H9 (cell line): ENCODE measurements around the gene DNASE1L3. TPM values are rescaled to one million over a fixed set of nuclear protein-coding genes. Genes with fewer than 3 reads are reported as not detected.
A peak's percentile ranks its signal among the peaks of the same experiment; 100 is the strongest.

Experiments used
- DNase-seq: peaks from one replicate; pipeline ENCODE4 v3.0.0-alpha.2; 2017
- H2AFZ ChIP-seq: one replicate; pipeline ENCODE4 v1.6.1; 2013; ENCODE audit warnings: mild to moderate bottlenecking, low read length, control low read depth, moderate library complexity
- H2AK5ac ChIP-seq: 2 replicates; pipeline ENCODE4 v1.6.1; 2013; ENCODE audit warnings: low read length, control low read depth, mixed read lengths; ENCODE audit not compliant: insufficient read length
- H2BK120ac ChIP-seq: one replicate; pipeline ENCODE4 v1.6.1; 2013; ENCODE audit warnings: low read depth, mild to moderate bottlenecking, low read length, control low read depth, inconsistent platforms; ENCODE audit not compliant: poor library complexity, severe bottlenecking
- H2BK12ac ChIP-seq: 2 replicates; pipeline ENCODE4 v1.6.1; 2013; ENCODE audit warnings: low read length, control low read depth, mixed read lengths, low read depth; ENCODE audit not compliant: insufficient read length
- H2BK15ac ChIP-seq: 2 replicates; pipeline ENCODE4 v1.6.1; 2013; ENCODE audit warnings: low read depth, low read length, control low read depth
- H2BK20ac ChIP-seq: one replicate; pipeline ENCODE4 v1.6.1; 2013; ENCODE audit warnings: low read depth, mild to moderate bottlenecking, low read length, control low read depth, inconsistent platforms; ENCODE audit not compliant: poor library complexity, severe bottlenecking
- H2BK5ac ChIP-seq: 2 replicates; pipeline ENCODE4 v1.6.1; 2013; ENCODE audit warnings: low read length, control low read depth, mixed read lengths; ENCODE audit not compliant: insufficient read length
- H3K14ac ChIP-seq: 2 replicates; pipeline ENCODE4 v1.6.1; 2013; ENCODE audit warnings: low read length, control low read depth; ENCODE audit not compliant: insufficient read depth
- H3K18ac ChIP-seq: 2 replicates; pipeline ENCODE4 v1.6.1; 2013; ENCODE audit warnings: low read depth, mild to moderate bottlenecking, mixed read lengths, low read length, control low read depth; ENCODE audit not compliant: insufficient read length
- H3K23ac ChIP-seq: 2 replicates; pipeline ENCODE4 v1.6.1; 2013; ENCODE audit warnings: low read length, control low read depth, mixed read lengths, low read depth; ENCODE audit not compliant: insufficient read length
- H3K23me2 ChIP-seq: 2 replicates; pipeline ENCODE4 v1.6.1; 2013; ENCODE audit warnings: low read depth, mild to moderate bottlenecking, mixed read lengths, low read length, control low read depth; ENCODE audit not compliant: insufficient read length, poor library complexity, severe bottlenecking
- H3K27ac ChIP-seq: 2 replicates; pipeline ENCODE4 v1.5.1; 2013; ENCODE audit warnings: low read length, control low read depth, mixed read lengths, low read depth; ENCODE audit not compliant: insufficient read length
- H3K27me3 ChIP-seq: 2 replicates; pipeline ENCODE4 v1.6.1; 2013; ENCODE audit warnings: low read length, control low read depth, inconsistent platforms; ENCODE audit not compliant: insufficient read depth
- H3K4ac ChIP-seq: 2 replicates; pipeline ENCODE4 v1.6.1; 2013; ENCODE audit warnings: low read depth, mild to moderate bottlenecking, control low read depth, inconsistent platforms, low read length, moderate library complexity
- H3K4me1 ChIP-seq: 2 replicates; pipeline ENCODE4 v1.6.1; 2013; ENCODE audit warnings: low read length, control low read depth, inconsistent platforms; ENCODE audit not compliant: insufficient read depth
- H3K4me2 ChIP-seq: 2 replicates; pipeline ENCODE4 v1.6.1; 2013; ENCODE audit warnings: low read length, control low read depth, mixed read lengths; ENCODE audit not compliant: insufficient read length, insufficient read depth
- H3K56ac ChIP-seq: 2 replicates; pipeline ENCODE4 v1.6.1; 2013; ENCODE audit warnings: low read depth, mild to moderate bottlenecking, mixed read lengths, low read length, control low read depth; ENCODE audit not compliant: insufficient read length
- H3K79me1 ChIP-seq: 2 replicates; pipeline ENCODE4 v1.6.1; 2013; ENCODE audit warnings: low read depth, mild to moderate bottlenecking, moderate library complexity, low read length, control low read depth, inconsistent platforms; ENCODE audit not compliant: insufficient read depth, poor library complexity, severe bottlenecking
- H3K79me2 ChIP-seq: 2 replicates; pipeline ENCODE4 v1.6.1; 2013; ENCODE audit warnings: low read length, control low read depth, inconsistent platforms; ENCODE audit not compliant: insufficient read depth
- H3K9ac ChIP-seq: 2 replicates; pipeline ENCODE4 v1.6.1; 2013; ENCODE audit warnings: low read length, control low read depth, mixed read lengths; ENCODE audit not compliant: insufficient read length; ENCODE audit errors: extremely low read depth
- H3K9me3 ChIP-seq: one replicate; pipeline ENCODE4 v1.6.1; 2013; ENCODE audit warnings: low read depth, low read length, inconsistent platforms; ENCODE audit not compliant: control insufficient read depth
- H3T11ph ChIP-seq: one replicate; pipeline ENCODE4 v1.6.1; 2013; ENCODE audit warnings: mild to moderate bottlenecking, low read length, control low read depth, inconsistent platforms
- H4K20me1 ChIP-seq: one replicate; pipeline ENCODE4 v1.6.1; 2013; ENCODE audit not compliant: control insufficient read depth, insufficient read length, insufficient read depth
- H4K5ac ChIP-seq: 2 replicates; pipeline ENCODE4 v1.6.1; 2013; ENCODE audit warnings: low read depth, mild to moderate bottlenecking, mixed read lengths, low read length, control low read depth; ENCODE audit not compliant: insufficient read length
- H4K8ac ChIP-seq: replicated peaks from 2 replicates; pipeline ENCODE4 v1.6.1; 2013; ENCODE audit warnings: low read length, control low read depth, mixed read lengths, low read depth; ENCODE audit not compliant: insufficient read length
- H4K91ac ChIP-seq: 2 replicates; pipeline ENCODE4 v1.6.1; 2013; ENCODE audit warnings: low read depth, mild to moderate bottlenecking, moderate library complexity, mixed read lengths, low read length, control low read depth; ENCODE audit not compliant: insufficient read length
- H3K27ac Mint-ChIP-seq, 3 experiments: 2 replicates in 2 of 3; 3 replicates in 1 of 3; pipeline ENCODE4 v1.8.0; 2020 to 2021; ENCODE audit warnings: mixed read lengths in 3 of 3, mild to moderate bottlenecking in 1 of 3, moderate library complexity in 1 of 3
- H3K27me3 Mint-ChIP-seq: 2 replicates; pipeline ENCODE4 v1.8.0; 2021; ENCODE audit warnings: low read depth, mild to moderate bottlenecking, moderate library complexity, mixed read lengths
- H3K36me3 Mint-ChIP-seq, 3 experiments: 2 replicates in 2 of 3; 3 replicates in 1 of 3; pipeline ENCODE4 v1.8.0; 2020 to 2021; ENCODE audit warnings: low read depth in 3 of 3, mixed read lengths in 3 of 3; ENCODE audit not compliant: insufficient read depth in 1 of 3
- H3K4me1 Mint-ChIP-seq, 2 experiments: 2 replicates each; pipeline ENCODE4 v1.8.0; 2020; ENCODE audit warnings: mixed read lengths in 2 of 2
- H3K4me3 Mint-ChIP-seq, 2 experiments: 2 replicates in 1 of 2; 3 replicates in 1 of 2; pipeline ENCODE4 v1.8.0; 2020 to 2021; ENCODE audit warnings: mild to moderate bottlenecking in 2 of 2, mixed read lengths in 2 of 2, moderate library complexity in 1 of 2
- H3K9me3 Mint-ChIP-seq, 2 experiments: 2 replicates in 1 of 2; 3 replicates in 1 of 2; pipeline ENCODE4 v1.8.0; 2020; ENCODE audit warnings: mild to moderate bottlenecking in 2 of 2, mixed read lengths in 2 of 2, moderate library complexity in 1 of 2
- WGBS: extraction: QIAGEN DNeasy Blood & Tissue Kit; methylation state at CpG from one replicate; pipeline ENCODE4 v1.1.7; 2013; ENCODE audit warnings: missing lambda C conversion rate, low lambda C conversion rate, mixed read lengths; ENCODE audit not compliant: insufficient read length; ENCODE audit errors: extremely low coverage; 5-methylcytosine and 5-hydroxymethylcytosine counted together
- total RNA-seq: library from RNA; stranded (reverse); gene quantifications from 2 replicates; pipeline ENCODE4 v1.2.1, GENCODE V29; 2021
- TF ChIP-seq, protein P1 (sequence below): fragments of 200-600 bp; sonication (generic); conservative IDR thresholded peaks from 3 replicates; pipeline ENCODE4 v1.8.0; 2021; ENCODE audit warnings: antibody characterized with exemption, mild to moderate bottlenecking

Gene DNASE1L3
- total RNA-seq, 1 experiment from 2014 or later, result not detected

DNA sequence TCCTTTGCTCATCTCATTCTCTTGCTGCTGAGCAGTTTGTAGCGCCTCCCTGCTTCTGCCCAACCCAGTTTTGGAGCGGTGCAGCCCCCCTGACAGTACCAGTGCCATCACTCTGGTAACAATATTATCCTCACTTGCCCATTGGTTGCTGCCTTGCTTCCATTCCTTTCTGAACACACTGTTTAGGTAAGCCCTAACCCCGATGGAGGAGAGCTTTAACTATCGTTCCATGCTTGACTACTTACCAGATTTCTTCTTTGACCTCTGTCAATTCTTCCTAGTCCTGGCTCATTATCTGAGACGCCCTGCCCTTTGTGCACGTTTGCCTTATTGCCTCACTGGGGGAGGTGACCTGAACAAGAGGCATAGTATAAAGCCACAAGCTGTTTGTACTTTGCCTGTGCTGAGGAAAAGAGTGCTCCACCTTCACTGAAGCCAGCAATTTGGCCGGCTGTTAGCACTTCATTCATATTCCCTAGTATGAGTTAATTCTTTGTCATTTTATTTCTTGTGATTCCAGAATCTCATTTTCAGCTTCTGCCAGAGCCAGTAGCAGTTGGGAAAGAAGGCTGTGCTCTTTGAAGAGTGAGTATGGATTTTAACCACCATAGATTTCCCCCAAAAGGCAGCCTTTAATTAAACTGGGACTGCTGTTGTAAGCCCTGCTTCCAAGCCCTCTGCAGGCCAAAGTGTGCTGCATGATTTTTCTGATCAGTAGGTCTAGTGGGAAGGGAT, 38.8 kb upstream of the DNASE1L3 start:
- H4K91ac ChIP-seq, result no peak overlapping the region
- H3K56ac ChIP-seq, result no peak overlapping the region
- H2AFZ ChIP-seq, result no peak overlapping the region
- no peaks in the 10 kb centered on the region for H3K4me1 ChIP-seq
- H3K9me3 ChIP-seq, result no peaks in the 10 kb centered on the region
- no peak overlapping the region for H3K4me3 Mint-ChIP-seq
- no peak overlapping the region for H2BK12ac ChIP-seq
- H3K23me2 ChIP-seq, result no peaks in the 10 kb centered on the region
- no peaks in the 10 kb centered on the region for H3K9me3 Mint-ChIP-seq
- H3K27me3 ChIP-seq, result no peaks in the 10 kb centered on the region
- H2BK120ac ChIP-seq, result no peak overlapping the region
- H4K8ac ChIP-seq, result no peak overlapping the region
- H3K27ac ChIP-seq, result no peak overlapping the region
- H3K23ac ChIP-seq, result no peak overlapping the region
- no peak overlapping the region for H2BK15ac ChIP-seq
- no peak overlapping the region for H3K9ac ChIP-seq
- WGBS, result no CpG with 5 or more reads among the region's 7 CpGs
- H2BK5ac ChIP-seq, result no peak overlapping the region
- no peak overlapping the region for H4K5ac ChIP-seq
- H3K27ac Mint-ChIP-seq, result peak overlapping the region in 2 of 3 experiments; percentile 21 to 46; a peak in 4 of 7 replicates
- H3K79me2 ChIP-seq, result no peaks in the 10 kb centered on the region
- no peaks in the 10 kb centered on the region for H3K79me1 ChIP-seq
- peaks cover 15 to 17% of the 10 kb centered on the region in 2 experiments for H3K4me1 Mint-ChIP-seq
- no peak for DNase-seq
- peaks cover 3% of the 10 kb centered on the region; the same call in 1 of the 2 replicates for H3K27me3 Mint-ChIP-seq
- H3K36me3 Mint-ChIP-seq, result no peaks in the 10 kb centered on the region
- TF ChIP-seq, protein P1, sequence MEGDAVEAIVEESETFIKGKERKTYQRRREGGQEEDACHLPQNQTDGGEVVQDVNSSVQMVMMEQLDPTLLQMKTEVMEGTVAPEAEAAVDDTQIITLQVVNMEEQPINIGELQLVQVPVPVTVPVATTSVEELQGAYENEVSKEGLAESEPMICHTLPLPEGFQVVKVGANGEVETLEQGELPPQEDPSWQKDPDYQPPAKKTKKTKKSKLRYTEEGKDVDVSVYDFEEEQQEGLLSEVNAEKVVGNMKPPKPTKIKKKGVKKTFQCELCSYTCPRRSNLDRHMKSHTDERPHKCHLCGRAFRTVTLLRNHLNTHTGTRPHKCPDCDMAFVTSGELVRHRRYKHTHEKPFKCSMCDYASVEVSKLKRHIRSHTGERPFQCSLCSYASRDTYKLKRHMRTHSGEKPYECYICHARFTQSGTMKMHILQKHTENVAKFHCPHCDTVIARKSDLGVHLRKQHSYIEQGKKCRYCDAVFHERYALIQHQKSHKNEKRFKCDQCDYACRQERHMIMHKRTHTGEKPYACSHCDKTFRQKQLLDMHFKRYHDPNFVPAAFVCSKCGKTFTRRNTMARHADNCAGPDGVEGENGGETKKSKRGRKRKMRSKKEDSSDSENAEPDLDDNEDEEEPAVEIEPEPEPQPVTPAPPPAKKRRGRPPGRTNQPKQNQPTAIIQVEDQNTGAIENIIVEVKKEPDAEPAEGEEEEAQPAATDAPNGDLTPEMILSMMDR, result peak; percentile 45; the same call in 1 of the 3 replicates
- H3T11ph ChIP-seq, result no peak overlapping the region
- no peaks in the 10 kb centered on the region for H4K20me1 ChIP-seq
- H2BK20ac ChIP-seq, result no peak overlapping the region
- H3K4ac ChIP-seq, result no peak overlapping the region
- H3K14ac ChIP-seq, result no peak overlapping the region
- no peak overlapping the region for H3K18ac ChIP-seq
- H3K4me2 ChIP-seq, result no peak overlapping the region
- no peak overlapping the region for H2AK5ac ChIP-seq
